AG09309 (cell line): ENCODE data around the gene TP53INP2.

Experiments
- DNase-seq: peaks from one replicate; pipeline ENCODE4 v3.0.0-alpha.2; 2010; ENCODE audit warnings: low read depth
- H3K4me3 ChIP-seq: 2 replicates; pipeline ENCODE4 v1.5.1; 2011; ENCODE audit warnings: mild to moderate bottlenecking, low read depth, low read length, moderate library complexity; ENCODE audit not compliant: control insufficient read depth
- CTCF ChIP-seq: IDR thresholded peaks from 2 replicates; pipeline ENCODE4 v1.5.1; 2011; ENCODE audit warnings: mild to moderate bottlenecking, low read depth, low read length, inconsistent platforms; ENCODE audit not compliant: insufficient read depth, control insufficient read depth; ENCODE audit errors: missing control alignments

The TP53INP2 gene

GRCh38 chr20:34755367-34755766 is 51.2 kb downstream of the TP53INP2 start:
- DNase-seq = no peak
- H3K4me3 ChIP-seq = no peak overlapping the region
- no peak for TF ChIP-seq CTCF

GRCh38 chr20:34762031-34762555 is 57.9 kb downstream of the TP53INP2 start:
- DNase-seq = no peak
- no peak for TF ChIP-seq CTCF
- H3K4me3 ChIP-seq = no peak overlapping the region
